HG03064 (cell line): Measurements from ENCODE around the gene ARHGEF35.
"Not testable (repeated sequence)": the region's sequence is repeated elsewhere in the genome, so short reads cannot be mapped to it uniquely, and the experiment has no call there.

Experiments
- ATAC-seq: cut with Tn5 transposase; IDR thresholded peaks from one replicate; pipeline ENCODE4 v1.9.1; 2021; ENCODE audit warnings: low read depth; ENCODE audit not compliant: unreplicated experiment

The ARHGEF35 gene

DNA sequence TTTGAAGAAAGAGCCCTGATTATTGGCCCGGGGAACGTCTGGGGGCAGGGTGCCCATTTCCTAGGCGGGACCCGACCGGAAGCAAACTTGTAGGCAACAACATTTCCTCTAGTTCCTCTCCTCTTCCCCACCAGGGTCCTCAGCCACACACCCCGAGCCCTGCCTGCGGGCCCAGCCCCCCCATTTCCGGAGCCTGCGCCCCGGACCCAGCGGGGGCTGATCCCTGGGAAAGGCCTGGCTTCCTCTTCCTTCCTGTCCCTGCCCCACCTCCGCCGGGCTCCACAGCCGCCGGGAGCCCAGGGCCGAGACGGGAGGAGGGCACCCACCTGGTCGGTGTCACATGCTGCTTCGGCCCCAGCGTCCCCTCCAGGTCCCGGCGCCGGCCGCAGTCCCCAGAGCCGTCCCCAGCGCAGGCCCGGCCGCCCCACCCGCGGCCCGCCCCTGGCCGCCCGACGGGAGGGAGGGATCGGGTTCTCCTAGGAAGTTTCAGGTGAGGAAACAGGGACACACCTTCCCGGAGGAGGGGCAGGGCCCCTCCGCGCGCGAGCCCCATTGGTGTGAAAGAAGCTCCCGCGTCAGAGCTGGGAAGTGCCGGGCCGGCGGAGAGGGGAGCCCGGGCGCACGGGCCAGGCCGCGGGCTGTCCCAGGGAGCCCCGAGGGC is at the start of gene ARHGEF35:
Gene ARHGEF35 (minus strand): TSS at position 622 of the 661 bp plus-strand sequence. CDS start 7,450 bp downstream, outside the sequence.
- peak; percentile 59 for ATAC-seq

DNA sequence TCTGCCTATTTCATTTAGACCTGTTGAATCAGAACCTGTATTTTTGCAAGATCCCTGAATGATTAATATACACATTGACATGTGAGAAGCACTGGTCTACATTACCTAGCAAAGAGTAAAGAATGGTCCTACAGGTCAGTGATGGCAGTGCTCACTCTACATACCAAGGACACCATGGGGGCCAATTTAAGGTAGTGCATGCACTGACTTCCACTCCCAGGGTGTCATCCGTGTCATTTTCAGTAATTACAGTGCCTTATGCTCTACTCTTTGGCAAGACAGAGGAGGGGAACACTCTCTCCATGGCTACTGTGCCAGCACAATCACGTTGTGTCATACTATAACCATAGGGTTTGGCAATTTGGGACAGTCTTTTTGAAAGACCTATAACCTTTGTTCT is 49.7 kb upstream of the ARHGEF35 start:
- ATAC-seq: not testable (repeated sequence)

DNA sequence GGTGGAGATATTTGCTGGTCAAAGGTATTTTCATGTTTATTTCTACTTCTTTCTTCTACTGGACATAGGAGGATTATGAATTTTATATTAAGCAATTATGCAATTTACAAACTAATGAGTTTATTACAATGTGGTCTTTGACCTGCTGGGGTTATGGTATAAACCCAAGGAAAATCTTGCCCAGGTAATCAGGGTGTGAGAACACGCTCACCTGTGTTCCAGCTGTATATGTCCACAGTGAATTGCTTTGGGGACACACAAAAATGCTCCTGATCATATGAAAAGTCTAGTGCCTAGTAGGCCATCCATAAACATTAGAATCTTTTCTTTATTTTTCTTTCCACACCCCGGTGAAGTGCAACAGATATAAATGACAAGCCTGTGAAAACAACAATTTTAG is 43.7 kb upstream of the ARHGEF35 start, which contains the start of gene OR2A42:
Gene OR2A42 (minus strand): TSS at position 241 of the 400 bp plus-strand sequence. CDS start 6,762 bp downstream, outside the sequence.
- ATAC-seq: not testable (repeated sequence)

DNA sequence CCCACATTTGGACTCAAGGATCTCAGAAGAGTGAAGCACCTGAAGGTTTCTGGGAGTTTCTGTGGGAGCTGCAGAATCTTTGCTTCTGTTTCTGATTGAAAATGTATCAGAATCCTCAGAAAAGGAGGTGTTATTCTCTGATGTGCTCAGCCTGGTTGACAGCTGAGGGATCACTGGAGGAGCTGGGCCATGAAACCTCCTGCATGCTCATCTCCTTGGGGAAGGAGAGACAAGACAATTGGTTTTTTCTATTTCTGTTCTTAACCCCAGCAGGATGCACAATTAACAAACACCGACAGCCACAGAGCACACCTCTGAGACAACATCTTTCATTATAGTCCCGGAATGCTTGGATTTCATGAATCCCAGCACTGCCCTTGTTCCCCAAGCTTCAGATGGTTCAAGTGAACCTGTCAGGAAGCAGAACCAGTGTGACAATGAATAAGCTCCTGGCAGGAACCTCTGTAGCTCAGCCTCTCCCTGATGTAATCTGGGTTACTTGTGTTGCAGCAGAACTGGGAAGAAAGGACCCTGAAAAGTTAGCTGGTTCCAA is 43.0 kb upstream of the ARHGEF35 start:
- ATAC-seq: not testable (repeated sequence)

DNA sequence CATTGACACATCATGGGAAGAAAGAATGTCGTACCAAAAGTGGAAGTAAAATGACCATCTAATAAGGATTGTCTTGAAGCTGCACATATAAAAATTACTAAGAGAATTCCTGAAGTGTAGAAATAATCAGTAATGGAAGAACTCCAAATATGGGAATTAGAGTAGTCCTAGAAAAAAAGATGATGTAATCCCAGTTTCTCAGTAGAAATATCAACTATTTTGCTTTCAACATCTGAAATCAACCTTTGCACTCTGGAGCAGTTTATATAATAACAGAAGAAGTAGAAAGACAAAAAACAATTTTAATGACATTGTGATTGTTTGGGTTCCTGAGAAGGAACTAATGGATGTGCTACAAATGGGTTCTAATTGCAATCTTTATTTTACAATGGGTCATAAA is 37.4 kb upstream of the ARHGEF35 start:
- not testable (repeated sequence) for ATAC-seq

DNA sequence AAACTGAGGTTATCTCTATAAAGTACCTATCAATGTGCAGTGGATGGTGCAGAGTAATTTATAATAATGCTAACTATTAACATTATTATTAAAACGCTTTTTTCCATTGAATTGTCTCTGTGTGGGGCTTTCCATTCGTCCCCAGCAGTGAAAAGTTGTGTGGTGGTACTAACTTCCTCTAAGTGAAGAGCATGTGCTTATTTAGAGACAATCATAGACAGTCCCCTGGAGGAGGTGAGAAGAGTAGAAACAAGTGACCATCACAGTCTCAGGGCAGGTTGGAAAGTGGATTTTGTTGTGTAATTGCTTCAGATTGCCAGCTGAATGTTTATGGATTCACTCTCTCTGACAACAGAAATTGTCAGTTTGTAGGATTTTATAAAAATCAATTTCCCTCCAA is 35.4 kb upstream of the ARHGEF35 start:
- ATAC-seq: not testable (repeated sequence)

DNA sequence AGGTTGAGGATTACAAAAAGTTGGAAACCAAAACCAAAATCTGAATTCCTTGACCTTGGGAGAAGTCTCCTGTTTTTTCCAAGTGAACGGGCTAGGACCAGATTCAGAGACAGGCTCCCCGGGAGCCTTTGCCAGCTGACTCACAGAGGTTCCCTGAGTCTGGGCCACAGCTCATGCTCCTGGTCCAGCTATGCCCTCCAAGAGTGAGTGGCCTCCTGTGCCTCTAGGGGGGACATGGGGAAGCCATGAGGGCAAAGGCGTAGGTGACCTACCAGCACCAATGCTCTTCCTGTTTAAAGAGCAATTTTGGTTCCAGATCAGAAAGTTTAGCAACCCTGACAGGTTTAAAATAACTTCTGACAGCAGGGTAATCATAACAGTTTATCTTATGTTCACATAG is 33.2 kb upstream of the ARHGEF35 start:
- not testable (repeated sequence) for ATAC-seq

DNA sequence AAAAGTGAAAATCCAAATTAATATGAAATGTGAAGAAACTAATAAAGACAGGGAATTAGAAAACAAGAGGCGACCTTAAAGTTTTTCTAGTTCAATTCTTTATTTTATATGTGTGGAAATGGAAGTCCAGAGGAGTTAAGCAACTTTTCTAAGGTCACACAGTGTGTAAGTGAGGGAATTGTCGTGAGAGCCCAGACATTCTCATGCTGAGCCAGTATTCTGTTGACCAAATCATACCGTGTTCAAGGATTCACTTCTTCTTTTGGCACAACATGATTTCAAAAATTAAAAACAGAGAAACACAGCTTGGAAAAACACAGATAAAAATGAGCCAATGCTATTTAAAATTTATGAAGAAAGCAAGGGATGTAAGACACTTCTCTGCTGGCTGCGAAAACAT is 31.2 kb upstream of the ARHGEF35 start:
- ATAC-seq: not testable (repeated sequence)

DNA sequence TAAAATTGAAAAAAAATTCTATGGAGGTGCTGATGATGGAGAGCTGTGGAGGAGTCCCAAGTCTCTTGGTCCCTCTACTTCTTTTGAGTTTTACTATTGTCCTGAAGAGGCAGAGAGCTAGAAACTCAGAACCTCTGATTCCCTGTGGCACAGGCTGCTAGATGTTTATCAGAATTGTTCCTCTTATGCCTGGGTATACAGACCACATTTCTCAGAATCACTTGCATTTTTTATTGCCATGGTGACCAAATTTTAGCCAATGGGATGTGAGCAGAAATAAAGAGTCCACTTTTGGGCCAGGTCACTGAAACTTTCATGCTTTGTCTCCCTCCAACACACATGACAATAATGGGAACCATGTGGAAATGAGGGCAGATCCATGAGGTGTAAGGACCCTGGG is 28.0 kb upstream of the ARHGEF35 start:
- not testable (repeated sequence) for ATAC-seq

DNA sequence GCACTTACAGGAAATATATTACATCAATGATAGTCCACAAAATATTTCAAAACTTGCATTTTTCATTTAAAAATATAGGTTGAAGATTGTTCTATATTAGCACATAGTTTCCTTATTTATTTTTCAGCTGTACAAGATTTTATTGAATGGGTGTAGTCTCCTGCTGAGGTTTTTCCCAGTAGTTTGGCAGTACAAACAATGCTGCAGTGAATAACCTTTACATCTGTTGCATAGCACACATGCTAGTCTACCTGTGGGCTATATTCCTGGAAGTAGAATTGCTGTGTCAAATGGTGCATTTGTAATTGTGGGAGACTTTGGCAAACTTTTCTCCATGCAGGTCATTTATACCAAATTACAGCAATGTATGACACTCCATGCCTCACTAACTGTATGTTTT is 24.9 kb upstream of the ARHGEF35 start:
- ATAC-seq: not testable (repeated sequence)

DNA sequence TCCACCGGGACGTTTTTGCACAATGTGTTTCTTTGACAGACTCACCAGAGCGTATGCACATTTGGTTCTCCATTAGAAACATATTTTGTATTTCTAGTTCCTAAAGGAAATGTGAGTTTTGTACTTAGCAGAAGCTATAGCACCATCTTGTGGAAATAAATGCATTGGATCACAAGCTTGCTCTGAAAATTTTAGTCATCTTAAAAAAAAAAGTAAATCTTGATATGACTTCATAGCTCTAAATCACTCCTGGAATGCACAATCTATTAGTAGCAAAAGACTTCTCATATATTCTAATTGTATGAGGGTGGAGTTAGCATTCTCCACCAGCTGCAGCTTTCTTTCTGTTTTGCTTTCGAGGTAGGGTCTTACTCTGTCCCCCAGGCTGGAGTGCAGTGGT is 23.5 kb upstream of the ARHGEF35 start:
- ATAC-seq: not testable (repeated sequence)

DNA sequence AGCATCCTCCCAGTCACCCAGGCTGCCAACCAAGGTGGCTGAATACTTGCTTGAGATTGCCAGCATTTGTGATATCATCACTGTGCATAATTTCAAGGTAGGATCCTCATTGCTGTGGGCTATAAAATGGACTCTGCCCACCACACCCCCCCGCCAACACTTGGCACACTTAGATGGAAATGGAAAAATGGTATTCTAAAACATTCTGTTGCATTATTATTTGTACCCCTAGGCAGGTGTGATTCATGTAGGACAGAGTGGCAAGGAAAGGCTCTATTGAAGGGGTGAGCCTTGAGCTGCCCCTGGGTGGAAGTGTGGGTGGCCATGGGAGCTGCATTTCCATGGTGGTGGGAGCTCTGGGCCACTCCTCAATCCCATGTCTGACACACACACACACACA is 22.9 kb upstream of the ARHGEF35 start:
- ATAC-seq: not testable (repeated sequence)

DNA sequence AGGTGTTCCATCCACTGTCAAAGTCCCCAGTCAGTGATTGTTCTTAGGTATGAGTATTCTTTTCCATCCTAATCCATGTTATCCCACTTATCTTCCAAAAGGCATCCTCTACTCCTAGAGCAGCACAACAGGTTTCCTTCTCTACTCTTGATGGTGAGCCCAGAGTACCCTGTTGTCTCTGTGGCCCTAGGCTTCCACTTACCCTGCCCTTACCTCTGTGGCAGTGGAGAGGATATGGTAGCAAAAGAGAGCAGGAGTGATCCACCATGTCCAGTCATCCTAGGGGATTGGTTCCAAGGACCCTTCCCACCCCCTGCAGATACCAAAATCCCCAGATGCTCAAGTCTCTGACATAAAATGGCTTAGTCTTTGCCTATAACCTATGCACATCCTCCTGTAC is 21.6 kb upstream of the ARHGEF35 start:
- not testable (repeated sequence) for ATAC-seq

DNA sequence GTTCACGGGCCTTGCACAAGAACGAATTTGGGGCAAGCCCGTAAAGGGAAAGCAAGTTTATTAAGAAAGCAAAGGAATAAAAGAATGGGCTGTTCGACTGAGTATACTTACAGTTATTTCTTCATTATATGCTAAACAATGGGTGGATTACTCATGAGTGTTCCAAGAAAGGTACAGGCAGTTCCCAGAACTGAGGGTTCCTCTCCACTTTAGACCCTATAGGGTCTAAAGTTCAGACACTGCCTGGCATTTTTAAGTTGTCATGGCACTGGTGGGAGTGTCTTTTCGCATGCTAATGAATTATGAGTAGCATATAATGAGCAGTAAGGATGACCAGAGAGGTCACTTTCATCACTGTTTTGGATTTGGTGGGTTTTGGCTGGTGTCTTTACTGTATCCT is 9.7 kb upstream of the ARHGEF35 start:
- not testable (repeated sequence) for ATAC-seq

DNA sequence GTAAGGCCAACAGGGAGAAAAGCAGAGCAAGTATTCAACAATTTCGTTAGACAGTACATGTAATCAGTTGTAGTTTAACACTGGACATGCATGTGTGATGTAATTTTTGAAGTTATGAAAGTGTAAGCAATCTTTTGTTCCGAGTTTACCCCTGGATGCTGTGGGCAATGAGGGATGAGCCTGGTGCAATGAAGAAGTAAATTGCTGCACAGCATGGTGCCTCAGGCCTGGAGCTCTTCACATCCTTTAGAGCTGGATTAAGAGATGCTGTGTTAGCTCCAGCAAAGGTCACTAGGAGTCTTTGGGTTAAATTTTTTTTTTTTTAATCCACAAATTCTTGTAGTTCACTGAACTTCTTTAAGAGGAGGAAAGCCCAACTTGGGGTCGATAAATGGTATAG is 7.5 kb upstream of the ARHGEF35 start:
- ATAC-seq: not testable (repeated sequence)

DNA sequence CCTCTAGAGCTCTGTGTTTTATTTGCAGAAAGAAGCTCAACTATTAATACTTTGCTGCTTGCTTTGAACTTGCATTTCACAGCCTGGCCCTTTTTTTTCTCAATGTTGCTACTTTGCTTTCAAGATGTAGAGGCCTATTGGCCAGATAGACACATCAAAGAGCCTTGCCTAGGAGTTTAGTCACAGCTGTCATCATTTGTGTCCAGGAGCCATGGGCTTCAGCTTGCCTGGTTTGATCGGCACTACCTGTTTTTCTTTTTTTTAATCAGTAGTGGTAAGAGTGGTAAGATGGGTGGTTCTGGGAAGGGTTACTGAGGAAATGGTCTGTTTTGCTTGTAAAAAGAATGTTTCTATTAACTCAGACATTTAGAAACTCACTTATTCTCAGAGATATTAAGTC is 6.3 kb upstream of the ARHGEF35 start:
- peak; percentile 35 for ATAC-seq

DNA sequence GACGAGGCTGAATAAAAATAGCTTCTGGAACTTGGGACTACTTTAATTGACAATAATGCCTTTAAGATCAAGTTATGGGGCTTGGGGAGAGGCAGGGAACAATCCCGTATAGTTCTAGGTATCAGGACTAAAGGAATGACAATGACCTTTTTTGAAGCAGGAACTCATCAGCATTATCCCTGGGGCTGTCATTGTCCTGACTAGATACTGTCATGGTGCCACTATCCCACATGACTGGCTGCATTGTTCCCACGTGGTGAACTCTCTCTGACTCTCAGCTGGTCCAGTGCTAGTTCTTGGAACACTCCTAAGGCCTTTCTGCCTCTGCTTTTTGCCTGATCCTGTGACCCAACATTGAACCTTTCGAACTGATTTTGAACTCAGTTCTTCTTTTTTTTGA is 3.3 kb upstream of the ARHGEF35 start:
- ATAC-seq: not testable (repeated sequence)

DNA sequence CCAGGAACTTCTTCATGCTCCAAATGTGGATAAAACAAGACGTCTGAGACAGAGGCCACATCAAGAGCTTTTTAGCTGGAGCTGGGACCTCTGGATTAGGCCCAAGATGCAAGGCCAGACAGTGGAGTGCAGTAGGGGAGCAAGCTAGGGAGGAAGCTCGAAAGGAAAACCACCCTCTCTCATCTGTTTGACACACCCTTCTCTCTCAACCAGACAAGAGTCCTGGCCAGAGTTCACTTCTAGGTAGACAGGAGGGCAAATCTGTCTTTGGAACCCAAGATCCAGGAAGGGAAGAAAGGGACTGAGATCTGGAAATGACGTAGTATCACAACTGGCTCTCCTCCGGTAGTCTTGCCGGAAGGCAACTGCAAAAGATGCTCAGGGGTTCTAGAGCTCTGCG is 1.2 kb downstream of the ARHGEF35 start:
- not testable (repeated sequence) for ATAC-seq

DNA sequence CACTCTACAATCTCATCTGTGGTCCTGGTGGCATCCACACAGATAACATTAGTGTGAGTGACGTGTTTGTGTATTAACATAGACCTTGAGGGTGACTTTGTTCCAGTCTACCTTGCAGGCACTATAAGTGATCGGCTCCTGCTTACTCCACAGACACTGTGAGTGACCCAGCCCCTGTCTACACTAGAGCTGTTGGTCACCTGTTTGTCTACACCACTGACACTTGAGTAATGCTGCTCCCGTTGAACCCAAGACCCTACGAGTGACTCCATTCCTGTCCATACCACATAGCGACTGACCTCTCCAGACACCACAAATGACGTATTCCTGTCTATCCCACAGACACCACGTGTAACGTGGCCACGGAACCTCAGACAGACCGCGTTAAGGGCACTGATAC is 1.9 kb downstream of the ARHGEF35 start:
- ATAC-seq: not testable (repeated sequence)

DNA sequence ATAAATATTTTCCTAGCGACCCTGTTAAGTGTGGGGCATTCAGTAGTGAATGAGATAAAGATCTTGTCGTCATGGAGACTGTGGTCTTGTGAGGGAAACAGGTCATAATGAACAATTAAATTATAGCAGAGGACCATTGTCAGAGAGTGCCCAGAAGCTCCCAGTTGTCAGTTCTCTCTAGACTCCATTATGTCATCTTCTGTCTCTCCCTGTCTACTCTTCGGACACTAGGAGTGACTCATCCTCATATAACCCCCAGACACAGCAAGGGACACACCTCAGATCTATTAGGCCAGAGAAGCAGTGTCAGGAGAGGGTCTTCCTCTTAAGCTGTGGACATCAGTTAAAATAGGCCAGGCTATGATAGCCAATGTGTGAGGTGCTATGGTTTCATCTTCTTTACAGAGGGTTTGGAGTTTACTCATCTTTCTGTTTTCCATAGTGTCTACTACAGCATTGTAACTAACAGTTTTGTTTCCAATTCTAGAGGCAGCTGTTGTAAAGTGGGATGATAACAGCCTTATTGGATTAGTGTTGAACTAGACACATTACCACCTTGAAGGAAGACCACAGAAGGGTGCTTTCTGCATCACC is 7.0 kb downstream of the ARHGEF35 start:
- not testable (repeated sequence) for ATAC-seq

DNA sequence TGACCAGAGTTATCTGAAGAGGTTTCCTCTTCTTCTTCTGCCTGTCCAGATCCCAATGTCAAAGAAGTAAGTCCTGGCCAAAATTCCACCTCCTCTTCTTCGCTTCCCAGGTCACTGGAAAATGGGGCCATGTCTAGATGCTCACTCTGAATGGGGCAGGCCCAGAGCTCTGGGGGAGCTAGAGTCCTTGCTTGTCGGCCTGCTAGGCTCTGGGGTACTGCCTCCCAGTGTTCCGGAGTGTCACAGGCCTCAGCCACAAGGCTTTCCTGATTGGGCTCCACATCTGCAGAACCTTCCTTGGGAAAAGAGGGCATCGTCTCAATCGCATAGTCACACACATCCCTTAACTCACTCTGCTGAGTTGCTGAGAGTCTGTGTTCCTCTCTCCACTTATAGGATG is 7.8 kb downstream of the ARHGEF35 start:
- not testable (repeated sequence) for ATAC-seq

DNA sequence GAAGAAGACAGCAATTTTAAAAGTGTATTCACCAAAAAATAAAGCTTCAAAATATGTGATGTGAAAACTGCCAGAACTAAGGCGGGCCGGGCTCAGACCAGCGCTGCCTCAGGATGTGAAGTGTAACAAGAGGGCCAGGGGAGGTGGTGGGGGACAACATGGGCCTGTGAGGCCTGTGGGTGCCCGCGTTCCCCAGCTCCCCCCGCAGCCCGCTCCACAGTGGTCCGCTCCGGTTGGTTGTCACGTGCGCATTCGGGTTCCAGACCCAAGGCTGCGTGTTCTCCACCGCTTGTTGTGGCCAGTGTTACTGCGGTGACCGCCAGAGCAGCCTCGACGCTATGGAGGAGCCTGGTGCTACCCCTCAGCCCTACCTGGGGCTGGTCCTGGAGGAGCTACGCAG is 12.5 kb downstream of the ARHGEF35 start, which contains the start of gene CTAGE4:
Gene CTAGE4 (plus strand): TSS at position 301 of the 400 bp plus-strand sequence. CDS start 38 bp downstream, at position 339.
- ATAC-seq: not testable (repeated sequence)
